COR-L47 (cell line): ENCODE data around the gene ERLIN1.
"Not testable (repeated sequence)": the region's sequence is repeated elsewhere in the genome, so short reads cannot be mapped to it uniquely, and the experiment has no call there.

ENCODE experiments used
- DNase-seq: peaks from one replicate; lab custom pipeline; 2025; lab: John Stamatoyannopoulos, UW

ERLIN1 gene

DNA sequence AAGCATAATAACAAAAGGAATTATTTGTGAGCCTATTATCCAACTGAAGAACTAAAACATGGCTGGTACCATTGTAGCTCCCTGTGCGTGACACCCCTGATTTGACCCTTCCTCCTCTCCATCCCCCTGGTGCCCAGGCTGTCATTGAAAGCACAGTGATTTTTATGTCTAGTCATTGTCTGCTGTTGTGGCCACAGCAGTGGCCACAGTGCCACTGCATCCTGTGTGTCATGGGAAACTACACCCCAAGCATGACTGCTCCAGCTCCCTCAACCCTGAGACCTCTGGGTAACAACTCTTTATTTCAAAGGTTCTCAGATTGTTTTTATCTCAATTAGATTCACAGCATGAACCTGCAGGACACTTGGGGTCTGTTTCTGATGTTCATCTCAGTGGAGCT lies 52.0 kb downstream of the ERLIN1 start:
- no peak for DNase-seq

DNA sequence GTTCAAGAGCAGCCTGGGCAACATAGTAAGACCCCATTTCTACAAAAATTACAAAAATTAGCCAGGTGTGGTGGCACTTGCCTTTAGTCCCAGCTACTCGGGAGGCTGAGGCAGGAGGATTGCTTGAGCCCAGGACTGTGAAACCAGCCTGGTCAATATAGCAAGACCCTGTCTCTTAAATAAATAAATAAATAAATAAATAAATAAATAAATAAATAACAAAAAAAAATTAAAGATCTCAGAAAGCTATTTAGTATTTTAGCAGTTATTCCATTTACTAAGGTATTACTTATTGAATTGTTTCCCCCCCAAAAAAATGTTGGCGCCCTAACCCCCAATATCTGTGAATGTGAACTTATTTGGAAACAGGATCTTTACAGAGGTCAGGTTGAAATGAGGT lies 53.4 kb downstream of the ERLIN1 start:
- DNase-seq: no peak

GRCh38 chr10:100131571-100131970 lies 54.3 kb downstream of the ERLIN1 start:
- no peak for DNase-seq

- no peak for DNase-seq
These were observed 55.0 kb downstream of the ERLIN1 start for GRCh38 chr10:100130831-100131230.

- DNase-seq: no peak
These were observed 56.4 kb downstream of the ERLIN1 start for GRCh38 chr10:100129424-100129823.

- DNase-seq: no peak
These were observed 56.9 kb downstream of the ERLIN1 start for GRCh38 chr10:100128951-100129350.

DNA sequence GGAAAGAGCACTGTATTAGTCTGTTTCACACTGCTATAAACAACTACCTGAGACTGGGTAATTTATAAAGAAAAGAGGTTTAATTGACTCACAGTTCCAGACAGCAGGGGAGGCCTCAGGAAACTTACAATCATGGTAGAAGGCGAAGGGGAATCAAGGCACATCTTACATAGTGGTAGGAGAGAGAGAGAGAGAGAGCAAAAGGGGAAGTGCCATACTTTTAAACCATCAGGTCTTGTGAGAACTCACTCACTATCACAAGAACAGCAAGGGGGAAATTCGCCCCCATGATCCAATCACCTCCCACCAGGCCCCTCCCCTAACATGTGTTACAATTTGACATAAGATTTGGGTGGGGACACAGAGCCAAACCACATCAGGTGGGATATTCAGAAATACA lies 60.5 kb downstream of the ERLIN1 start:
- not testable (repeated sequence) for DNase-seq

GRCh38 chr10:100124097-100124496 lies 61.7 kb downstream of the ERLIN1 start:
- no peak for DNase-seq

- DNase-seq: no peak
These were observed 63.0 kb downstream of the ERLIN1 start for GRCh38 chr10:100122780-100123179.

GRCh38 chr10:100120550-100120949 lies 65.3 kb downstream of the ERLIN1 start:
- DNase-seq: no peak

DNA sequence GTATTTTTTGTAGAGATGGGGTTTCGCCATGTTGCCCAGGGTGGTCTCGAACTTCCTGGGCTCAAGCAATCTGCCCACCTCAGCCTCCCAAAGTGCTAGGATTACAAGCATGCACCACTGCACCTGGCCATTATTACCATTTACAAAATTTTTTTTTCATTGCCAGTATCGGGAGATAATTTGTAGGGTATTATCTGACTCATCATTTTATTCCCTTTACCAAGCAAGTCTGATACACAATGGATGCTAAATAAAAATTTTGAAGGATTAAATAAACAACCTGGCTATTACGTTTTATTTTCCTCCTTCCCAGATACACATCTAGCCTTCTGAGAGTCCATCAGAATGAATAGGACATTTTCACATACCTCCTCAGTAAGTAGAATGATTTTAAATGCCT lies 66.1 kb downstream of the ERLIN1 start:
- DNase-seq: no peak

- no peak for DNase-seq
These were observed 70.7 kb downstream of the ERLIN1 start for GRCh38 chr10:100114976-100115770.

- no peak for DNase-seq
These were observed 71.4 kb downstream of the ERLIN1 start for GRCh38 chr10:100114460-100114859.

- no peak for DNase-seq
These were observed 76.2 kb downstream of the ERLIN1 start for GRCh38 chr10:100109670-100110069.

DNA sequence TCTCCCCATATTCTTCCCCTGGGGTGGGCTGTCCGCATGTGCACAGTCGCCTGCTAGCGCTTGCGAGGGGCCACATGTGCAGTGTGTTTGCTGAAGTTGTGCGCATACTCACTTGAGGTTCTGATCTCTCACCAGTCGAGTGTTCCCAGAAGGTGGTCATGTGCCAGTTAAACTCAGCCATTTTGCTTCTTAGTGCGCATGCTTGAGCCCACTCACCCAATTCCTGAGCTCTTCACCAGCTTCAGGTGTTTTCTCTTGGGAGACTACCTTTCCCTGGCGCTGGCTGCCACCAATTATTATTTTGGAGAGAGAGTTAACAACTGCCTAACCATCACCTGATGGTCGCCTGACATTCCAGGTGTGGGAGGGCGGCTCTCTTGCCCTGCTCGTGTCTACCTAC lies 79.0 kb downstream of the ERLIN1 start:
- DNase-seq: no peak

GRCh38 chr10:100104300-100104699 lies 81.5 kb downstream of the ERLIN1 start:
- DNase-seq: no peak

DNA sequence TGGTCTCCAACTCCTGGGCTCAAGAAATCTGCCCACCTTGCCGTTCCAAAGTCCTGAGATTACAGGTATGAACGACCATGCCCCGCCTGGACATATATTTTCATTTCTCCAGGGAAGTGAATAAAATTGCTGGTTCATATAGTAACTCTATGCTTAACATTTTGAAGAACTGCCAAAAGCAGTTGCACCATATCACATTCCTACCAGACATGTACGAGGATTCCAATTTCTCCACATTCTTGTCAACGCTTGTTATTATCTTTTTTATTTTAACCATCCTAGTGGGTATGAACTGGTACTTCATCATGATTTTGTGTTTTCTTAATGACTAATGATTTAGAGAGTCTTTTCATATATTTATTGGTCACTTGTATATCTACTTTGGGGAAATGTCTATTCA lies 82.2 kb downstream of the ERLIN1 start:
- no peak for DNase-seq

DNA sequence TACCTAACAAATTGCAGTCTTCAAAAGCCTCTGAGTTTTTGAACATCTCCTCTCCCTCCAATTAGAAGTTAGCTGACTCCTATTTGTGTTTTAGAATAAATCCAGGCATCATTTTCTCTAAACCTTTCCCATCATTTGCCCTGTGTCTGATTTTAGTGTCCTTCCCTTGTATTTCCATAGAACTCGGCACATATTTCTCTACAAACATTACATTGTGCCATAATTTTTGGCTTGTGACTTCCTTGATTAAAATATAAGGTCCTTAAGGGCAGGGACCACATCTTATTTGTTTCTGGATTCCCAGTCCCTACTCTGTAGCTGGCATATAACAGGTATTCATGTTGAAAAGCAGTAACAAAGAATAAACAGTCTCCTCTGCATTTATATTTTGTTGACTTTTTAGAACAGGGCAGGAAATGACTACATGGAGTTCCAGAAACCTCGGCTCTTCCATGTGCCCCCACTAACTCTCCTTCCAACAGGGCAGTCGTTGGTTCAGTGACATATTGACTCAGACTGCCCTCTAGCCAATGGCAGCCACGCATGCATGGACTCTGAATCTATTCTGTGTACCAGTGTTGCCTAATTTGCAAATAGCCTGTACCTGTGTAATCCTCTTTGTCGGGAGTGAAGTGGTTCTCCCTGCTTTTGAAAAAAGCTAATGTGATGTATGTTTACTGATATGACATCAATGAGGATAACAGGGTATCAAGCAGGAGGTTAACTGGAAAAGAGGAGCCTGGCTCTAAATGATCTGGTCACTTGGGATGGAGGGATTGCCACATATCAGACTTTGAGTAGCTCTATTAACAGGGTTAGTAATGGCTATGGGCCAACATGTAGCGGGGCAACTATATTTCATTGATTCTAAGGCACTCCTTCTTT lies 84.4 kb downstream of the ERLIN1 start:
- DNase-seq: no peak

DNA sequence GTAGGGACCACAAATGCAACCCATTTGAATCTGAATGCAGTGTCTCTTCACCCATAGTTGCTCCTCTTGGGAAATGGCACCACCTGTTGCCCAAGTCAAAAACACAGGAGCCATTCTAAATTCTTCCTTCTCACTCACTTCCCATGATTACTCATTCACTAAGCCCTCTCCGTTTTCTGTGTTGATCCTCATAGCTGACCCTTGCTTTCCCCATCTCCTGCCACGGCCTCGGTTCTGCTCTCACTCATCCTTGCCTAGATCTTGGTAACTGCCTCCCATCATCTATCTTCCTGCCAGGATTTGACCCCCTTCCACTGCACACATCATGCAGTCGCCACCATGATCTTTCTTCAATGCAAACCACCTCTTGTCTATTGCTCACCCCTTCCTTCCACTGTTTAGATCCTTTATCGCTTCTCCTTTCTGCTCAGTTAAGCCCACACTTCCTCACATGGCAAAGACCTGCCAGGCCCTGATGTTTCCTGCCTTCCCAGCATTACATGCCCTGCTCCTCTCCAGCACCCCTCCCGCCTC lies 85.1 kb downstream of the ERLIN1 start:
- no peak for DNase-seq
